GM19468 (cell line): ENCODE measurements around the gene FOXS1.
"Not testable (repeated sequence)": the region's sequence is repeated elsewhere in the genome, so short reads cannot be mapped to it uniquely, and the experiment has no call there.

Experiments
- ATAC-seq: cut with Tn5 transposase; IDR thresholded peaks from one replicate; pipeline ENCODE4 v1.9.1; 2021; ENCODE audit warnings: mild to moderate bottlenecking, moderate library complexity, moderate number of reproducible peaks; ENCODE audit not compliant: unreplicated experiment; ENCODE audit errors: extremely low read depth

FOXS1 gene

DNA sequence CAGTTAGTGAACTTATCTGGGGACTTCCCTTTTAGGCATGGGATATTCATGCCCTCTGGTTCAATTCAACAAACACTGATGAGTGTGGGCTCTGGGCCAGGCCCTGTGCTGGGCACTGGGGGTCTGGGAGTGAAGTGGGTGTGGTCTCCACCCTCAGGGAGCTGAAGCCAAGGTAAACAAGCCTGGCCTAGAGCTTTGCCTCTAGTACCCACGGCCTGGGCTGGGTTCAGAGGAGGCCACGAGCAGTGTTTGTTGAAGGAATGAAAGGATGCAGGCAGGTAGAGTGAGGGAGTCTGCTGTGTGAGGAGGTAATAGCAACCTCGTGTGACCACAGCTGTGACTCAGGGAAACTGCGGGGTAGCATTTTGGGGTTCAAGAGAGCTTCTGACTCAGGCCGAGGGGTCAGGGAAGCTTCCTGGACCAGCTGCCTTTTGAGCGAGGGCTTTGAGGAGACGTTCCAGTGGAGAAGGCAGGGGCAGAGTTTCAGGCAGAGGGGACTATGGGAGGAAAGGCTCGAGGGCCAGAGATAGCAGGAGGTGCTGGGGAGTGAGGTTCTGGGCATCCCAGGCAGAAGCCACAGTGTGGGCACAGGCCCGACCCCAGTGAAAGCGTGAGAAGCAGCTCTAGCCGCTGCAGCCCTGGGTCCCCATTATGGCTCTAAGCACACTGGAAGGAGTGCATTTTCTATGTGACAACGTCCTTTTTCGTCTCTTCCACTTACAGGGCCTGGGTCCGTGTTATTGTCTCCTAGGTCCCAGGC is 20.7 kb downstream of the FOXS1 start:
- ATAC-seq, result no peak

DNA sequence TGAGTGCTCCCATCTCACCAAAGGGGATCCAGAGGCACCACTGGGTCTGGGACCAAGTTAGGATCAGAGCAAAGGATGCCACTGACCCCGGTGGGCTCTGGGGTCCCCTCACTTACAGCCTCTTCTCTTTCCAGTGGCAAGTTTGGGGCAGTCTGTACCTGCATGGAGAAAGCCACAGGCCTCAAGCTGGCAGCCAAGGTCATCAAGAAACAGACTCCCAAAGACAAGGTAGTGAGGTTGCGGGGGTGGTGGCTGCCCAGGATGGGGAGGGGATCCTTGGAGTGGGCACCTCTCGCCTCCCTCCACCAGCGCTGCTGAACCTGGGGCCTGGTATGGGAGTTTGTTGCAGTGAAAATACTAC is 21.3 kb downstream of the FOXS1 start:
- no peak for ATAC-seq

- no peak for ATAC-seq
These were observed 21.9 kb downstream of the FOXS1 start for GRCh38 chr20:31823360-31824124.

DNA sequence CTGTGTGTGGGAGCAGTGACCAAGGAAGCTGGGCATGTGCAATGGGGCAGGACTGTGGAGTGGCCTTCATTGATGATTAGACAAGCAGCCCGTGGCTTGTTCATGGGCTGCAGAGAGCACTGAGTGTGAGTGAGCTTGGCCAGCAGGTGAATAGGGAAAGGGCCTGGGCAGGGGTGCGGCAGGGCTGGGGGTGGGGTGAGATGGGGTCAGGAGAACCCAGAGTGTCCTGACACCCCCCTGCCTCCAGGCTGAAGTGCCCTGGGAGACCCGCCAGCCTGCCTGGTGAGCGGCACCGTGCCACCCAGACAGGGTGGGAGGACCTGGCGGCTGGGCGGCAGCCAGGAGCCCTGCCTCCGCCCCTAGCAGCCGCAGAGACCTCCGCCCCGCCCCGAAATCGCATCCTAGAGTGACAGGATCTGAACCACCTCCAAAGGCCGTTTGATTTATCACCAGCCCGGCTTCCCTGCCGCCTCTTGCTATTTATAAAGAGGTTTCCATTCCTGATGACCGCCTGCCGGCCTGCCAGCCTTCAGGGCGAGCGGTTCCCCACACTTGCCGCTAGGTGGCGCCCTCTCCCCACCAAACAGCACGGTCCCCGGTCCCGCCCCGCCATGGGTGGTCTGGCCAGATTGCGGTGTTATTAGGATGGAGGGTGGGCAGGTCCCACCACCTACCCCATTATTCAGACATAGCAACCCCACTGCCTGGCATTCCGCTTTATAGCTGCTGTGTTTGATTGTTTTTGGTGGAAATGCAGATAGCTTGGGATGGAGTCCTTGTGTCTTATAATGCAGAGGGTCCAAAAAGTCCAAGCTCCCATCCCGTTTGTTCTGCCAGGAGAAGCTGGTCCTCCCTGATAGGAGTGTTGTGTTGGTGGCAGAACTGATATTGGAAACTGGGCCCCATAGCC is 22.7 kb downstream of the FOXS1 start:
- no peak for ATAC-seq

DNA sequence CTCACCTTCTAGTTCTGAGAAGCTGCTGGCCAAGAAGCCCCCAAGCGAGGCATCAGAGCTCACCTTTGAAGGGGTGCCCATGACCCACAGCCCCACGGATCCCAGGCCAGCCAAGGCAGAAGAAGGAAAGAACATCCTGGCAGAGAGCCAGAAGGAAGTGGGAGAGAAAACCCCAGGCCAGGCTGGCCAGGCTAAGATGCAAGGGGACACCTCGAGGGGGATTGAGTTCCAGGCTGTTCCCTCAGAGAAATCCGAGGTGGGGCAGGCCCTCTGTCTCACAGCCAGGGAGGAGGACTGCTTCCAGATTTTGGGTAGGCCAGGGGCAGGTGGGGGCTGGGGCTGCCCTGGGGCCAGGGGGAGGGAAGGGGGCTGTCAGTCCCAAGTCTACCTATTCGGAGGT is 24.0 kb downstream of the FOXS1 start:
- no peak for ATAC-seq

- no peak for ATAC-seq
These were observed 25.2 kb downstream of the FOXS1 start for GRCh38 chr20:31820228-31820627.

DNA sequence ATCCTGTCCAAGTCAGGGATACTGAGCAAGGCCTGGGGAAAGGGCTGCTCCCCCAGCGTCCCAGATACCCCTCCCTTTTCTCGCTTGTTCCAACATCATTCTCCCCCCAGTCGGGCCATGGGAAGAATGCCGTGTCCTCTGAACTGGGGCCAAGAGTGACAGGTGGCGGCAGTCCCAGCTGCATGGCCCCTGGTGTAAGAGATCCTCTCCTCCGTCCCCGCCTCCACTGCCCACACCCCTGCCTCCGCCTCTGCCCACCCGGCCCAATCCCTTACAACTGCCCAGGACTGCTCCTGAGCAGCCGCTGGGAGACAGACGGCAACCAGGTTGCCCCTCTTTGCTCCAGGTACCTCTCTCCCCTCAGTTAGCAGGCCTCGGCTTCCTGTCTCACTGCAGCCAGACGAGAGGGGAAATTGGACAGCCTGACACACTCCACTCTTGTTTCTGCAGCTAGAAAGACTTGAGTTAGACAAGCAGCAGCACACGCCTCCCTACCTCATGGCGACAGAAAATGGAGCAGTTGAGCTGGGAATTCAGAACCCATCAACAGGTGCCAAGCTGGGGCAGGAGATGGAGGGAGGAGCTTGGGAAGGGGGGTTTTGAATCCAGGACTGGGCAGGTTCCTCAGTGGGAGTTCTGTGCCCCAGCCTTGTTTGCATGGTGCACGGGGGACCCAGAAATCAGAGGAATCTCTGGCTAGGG is 26.2 kb downstream of the FOXS1 start, which contains the start of gene MYLK2:
Gene MYLK2, plus strand, starts transcription at position 274 of the 702 bp plus-strand sequence. Its CDS starts 225 bp downstream, at position 499.
- ATAC-seq, result no peak

DNA sequence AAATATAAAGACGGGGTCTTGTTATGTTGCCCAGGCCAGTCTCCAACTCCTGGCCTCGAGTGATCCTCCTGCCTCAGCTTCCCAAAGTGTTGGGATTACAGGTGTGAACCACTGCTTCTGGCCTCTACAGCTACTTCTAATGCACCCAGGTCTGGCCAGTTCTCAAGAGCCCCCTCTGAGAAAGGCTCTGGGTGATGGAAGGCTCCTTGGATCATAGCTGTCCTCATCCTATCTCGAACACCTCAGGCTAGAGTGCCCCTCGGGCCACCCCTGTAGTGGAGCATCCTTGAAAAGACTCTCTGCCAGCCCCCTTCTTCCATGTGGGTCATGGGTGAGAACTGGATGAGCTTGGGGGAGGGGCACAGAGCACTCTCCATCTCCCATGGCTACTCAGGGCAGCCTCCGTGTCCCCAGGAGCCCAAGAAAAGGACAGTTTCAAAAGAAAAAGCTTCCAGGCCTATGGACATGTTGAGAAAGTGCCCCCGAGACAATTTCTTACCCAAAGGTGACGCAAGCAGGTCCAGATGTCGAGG is 27.0 kb downstream of the FOXS1 start:
- no peak for ATAC-seq

DNA sequence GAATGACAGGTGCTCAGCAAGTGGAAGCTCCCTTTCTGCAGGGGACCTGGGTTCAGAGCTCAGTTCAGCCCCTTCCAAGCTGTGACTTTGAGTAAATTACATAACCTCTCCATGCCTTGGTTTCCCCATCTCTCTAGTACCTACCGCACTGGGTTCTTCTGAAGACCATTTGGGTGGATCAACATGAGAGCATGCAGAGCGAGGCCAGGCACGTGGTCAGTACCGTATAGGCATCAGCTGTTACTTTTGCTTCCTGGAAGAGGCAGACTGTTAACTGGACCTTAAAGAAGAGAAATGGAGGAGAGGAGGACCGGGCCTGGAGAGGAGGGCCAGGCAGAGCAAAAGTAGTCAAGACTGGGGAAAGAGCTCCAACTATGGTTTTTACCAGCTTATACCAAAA is 27.9 kb downstream of the FOXS1 start:
- no peak for ATAC-seq

- no peak for ATAC-seq
These were observed 29.2 kb downstream of the FOXS1 start for GRCh38 chr20:31816221-31816620.

DNA sequence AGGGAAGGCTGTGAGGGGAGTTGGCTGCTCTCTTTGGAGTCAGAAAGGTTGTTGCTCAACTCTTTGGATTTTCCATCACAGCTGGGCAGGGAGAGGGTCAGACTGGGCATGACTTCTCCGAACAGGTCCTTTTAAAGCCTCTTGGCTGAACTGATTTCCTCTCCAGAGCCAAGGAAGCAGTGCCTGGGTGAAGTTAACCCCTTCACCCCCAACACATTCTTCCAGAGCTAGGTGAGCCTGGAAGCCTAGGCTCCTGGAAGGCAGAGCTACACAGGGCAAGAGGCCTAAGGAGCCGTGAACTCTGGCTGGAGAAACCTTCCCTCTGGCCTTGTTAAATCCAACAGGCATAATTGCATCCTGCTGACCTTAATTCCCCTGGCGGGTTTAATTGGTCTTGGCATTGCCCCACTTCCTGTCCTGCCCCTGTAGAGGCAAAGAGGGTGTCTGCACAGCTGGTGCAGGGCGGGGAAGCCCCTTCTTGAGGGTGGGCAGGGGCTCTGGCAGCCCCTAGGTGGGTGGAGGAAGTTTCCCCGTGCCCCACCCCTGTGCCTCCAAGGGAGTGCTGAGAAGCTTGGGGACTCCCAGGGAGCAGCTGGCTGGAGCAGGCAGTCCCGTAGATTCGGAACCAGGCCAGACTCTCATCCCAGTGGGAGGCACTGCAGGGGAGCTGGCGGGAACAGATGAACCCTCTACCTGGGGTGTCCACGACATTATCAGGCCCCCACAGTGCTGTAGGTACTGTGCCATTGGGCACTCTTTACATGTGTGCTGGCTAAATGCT is 29.8 kb downstream of the FOXS1 start:
- no peak for ATAC-seq

DNA sequence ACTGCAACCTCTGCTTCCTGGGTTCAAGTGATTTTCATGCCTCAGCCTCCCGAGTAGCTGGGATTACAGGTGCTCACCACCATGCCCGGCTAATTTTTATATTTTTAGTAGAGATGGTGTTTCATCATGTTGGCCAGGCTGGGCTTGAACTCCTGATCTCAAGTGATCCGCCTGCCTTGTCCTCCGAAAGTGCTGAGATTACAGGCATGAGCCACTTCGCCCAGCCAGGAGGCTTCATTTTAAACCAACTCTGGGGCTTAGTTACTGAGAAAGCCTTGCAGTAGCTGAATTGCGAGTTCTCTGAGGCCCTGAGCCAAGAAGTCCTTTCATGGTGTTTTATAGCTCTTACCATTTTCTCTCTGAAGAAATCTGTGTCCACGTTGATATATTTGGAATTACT is 31.3 kb downstream of the FOXS1 start:
- not testable (repeated sequence) for ATAC-seq

DNA sequence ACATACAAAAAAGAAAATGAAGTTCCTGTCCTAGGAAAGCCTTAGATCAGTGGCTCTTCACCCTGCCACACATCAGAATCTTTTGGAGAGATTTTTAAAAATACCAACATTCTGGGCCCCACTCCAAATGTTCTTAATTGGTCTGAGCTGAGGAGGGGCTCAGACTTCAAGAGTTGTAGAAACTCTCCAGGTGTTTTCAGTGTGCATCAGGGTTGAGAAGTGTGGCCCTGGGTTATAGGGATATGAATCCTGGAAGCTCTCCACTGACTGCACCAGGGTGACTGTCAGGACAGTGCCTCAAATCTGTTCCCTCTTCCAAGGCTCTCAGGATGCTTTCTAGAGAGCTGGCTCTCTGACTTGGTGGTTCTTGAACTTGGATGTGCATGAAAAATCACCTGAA is 31.8 kb downstream of the FOXS1 start:
- ATAC-seq, result no peak

GRCh38 chr20:31811796-31812728 is 33.3 kb downstream of the FOXS1 start:
- ATAC-seq, result no peak

- no peak for ATAC-seq
These were observed 34.2 kb downstream of the FOXS1 start for GRCh38 chr20:31811198-31811597.

DNA sequence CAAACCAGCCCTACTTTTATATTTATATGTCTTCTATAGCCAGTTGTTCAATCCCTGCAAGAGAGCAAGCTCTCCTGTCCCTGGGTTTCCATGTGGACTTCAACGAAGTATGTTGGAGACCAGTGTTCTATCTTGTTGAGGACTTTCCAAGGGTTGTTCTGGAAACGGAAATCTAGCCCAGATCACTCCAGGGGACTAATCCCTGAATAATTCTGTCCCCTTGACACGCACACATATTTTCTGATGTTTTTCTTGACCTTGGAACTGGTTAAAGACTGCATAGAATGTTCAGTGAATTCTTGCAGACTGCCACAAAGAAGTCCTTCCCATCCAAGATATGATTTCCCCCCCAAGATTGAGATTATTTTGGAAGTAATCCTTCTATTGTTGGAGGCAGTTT is 35.7 kb downstream of the FOXS1 start:
- ATAC-seq, result no peak

DNA sequence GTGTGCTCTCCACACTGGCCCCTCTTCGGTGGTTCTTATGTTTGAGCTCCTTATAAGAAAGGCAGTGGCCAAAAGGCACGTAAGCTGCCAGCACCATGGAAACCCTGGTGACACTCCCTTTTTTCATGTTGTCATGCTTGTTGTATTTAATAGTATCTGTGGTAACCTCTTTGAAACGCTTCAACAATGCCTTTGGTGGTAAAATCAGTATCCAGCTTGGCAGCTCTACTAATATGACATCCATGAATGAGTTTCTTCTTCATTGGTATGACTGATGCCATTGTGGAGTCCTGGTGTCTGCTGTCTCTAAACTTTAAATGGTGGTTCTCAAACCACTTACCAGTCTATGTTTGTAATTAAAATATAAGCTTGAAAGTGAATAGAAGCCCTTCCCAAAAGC is 36.9 kb downstream of the FOXS1 start:
- no peak for ATAC-seq
